ENCODE results near the gene PDZRN3.

Gene PDZRN3

DNA sequence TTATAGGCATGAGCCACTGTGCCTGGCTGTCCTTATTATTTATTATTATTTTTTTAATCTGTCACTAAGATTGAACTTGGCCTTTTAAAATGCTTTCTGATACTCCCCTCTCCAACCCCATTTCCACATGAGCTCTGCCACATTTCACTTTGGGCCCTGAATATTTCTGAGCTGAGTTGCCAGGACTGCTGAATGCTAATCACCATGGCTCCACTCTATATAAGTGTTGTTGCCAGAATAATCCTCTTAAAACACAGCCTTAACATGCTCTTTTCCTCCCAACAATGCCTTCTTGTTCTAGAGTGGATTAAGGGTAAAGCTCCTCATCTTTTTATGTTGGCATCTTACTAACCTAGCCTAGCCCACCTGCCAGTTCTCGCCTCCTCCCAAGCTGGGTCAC lies 124.4 kb downstream of the PDZRN3 start:
- DNase-seq (ENCODE audit: low read depth in 1 of 2, low spot score in 1 of 2): no peak
- in situ Hi-C loops (cut with HindIII; ENCODE audit: low pct_unique_long_range_greater_than_20kb, low sequenced_read_pairs): no loop called here

DNA sequence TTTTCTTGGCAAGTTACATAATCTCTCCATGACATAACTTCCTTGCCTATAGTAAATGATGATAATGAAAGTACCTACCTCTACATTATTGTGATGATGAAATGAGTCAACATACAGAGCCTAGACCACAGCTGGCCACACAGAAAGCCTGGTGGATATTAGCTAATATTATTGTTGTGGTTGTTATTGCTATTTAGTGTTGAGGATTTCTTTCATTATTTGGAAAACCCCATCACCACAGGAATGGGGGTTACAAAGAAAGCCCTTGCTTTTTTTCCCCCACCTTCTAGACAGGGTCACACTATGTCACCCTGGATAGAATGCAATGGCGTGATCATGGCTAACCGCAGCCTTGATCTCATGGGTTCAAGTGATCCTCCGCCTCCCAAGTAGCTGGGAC lies 125.0 kb downstream of the PDZRN3 start:
- in situ Hi-C loops (cut with HindIII; ENCODE audit: low pct_unique_long_range_greater_than_20kb, low sequenced_read_pairs): no loop called here
- DNase-seq (ENCODE audit: low read depth in 1 of 2, low spot score in 1 of 2): no peak
- TF ChIP-seq JUND (IDR thresholded peaks at IDR 0.05; ENCODE audit: low read depth): no peak

More for the DNA sequence above, 124.4 kb downstream of the PDZRN3 start:
- no peak for TF ChIP-seq JUND (IDR thresholded peaks at IDR 0.05; ENCODE audit: low read depth)

DNA sequence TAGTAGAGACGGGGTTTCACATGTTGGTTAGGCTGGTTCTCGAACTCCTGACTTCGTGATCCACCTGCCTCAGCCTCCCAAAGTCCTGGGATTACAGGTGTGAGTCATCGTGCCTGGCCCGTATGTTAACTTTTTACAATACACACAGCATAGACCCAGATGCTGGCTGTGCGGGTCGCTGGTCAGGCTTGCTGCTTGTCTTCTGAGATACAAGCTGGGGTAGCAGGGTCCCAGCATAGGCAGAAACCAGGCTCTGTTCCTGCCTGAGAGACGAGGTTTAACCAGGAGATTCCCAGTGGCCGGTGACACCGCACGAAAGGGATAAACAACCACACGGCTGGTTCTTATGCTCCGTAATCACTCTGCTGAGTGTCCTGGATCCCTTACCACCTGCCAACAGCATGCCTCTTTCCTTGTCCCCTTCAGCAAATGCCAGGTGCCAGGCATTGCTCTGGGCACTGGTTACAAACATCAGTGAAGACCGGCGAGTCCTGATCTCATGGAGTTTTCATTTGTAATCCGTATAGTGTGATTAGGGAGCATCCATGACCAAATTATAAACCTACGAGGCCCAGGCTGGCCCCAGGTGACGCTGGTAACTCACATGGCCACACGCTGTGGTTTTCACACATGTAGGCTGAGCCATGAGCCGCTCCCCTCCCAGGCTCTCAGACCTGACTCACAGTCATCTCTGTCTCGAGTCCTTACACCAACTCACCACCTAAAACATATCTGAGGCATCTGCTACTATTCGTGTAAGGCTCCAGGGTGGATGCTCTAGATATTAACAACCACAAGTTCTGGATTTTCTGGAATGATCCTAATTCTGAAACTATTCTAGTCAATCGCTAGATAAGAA lies 125.7 kb downstream of the PDZRN3 start:
- in situ Hi-C loops (cut with HindIII; ENCODE audit: low pct_unique_long_range_greater_than_20kb, low sequenced_read_pairs): no loop called here
- TF ChIP-seq JUND (IDR thresholded peaks at IDR 0.05; ENCODE audit: low read depth): no peak
- DNase-seq (ENCODE audit: low read depth in 1 of 2, low spot score in 1 of 2): no peak

DNA sequence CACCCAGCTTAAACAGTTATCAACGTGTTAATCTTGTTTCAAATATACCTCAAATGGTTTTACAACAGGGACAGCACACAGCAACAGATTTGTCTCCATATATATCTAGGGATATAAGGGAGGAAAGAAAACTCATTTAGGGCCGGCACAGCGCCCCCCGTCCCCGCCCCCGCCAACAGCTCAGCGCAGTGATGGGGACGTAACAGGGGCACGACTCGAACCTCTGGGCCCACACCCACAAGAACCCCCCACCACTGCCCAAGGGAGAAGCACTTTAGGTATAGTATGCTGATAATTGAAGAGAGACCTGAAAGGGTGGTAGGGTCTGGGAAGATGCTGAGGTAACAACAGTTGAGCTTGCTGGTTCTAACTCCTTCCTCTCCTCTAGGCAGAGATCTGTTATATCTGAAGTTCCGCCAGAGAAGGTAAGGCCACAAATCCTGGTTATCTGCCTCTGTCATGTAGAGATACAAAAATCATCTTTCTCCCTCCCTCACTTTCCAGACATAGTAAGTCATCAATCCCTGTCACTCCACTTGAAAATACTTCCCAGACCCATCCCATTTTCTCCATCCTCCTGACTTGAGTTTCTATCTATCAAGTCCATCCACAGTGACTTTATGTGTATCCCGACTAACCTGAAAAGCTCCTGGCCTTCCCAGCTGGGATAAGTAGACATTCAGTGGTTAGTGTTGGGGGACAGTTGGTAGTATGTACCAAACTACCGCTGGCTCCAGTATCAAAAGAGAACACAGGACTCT lies 126.9 kb downstream of the PDZRN3 start:
- no peak for DNase-seq (ENCODE audit: low read depth in 1 of 2, low spot score in 1 of 2)
- in situ Hi-C loops (cut with HindIII; ENCODE audit: low pct_unique_long_range_greater_than_20kb, low sequenced_read_pairs): no loop called here
- TF ChIP-seq JUND (IDR thresholded peaks at IDR 0.05; ENCODE audit: low read depth): no peak

DNA sequence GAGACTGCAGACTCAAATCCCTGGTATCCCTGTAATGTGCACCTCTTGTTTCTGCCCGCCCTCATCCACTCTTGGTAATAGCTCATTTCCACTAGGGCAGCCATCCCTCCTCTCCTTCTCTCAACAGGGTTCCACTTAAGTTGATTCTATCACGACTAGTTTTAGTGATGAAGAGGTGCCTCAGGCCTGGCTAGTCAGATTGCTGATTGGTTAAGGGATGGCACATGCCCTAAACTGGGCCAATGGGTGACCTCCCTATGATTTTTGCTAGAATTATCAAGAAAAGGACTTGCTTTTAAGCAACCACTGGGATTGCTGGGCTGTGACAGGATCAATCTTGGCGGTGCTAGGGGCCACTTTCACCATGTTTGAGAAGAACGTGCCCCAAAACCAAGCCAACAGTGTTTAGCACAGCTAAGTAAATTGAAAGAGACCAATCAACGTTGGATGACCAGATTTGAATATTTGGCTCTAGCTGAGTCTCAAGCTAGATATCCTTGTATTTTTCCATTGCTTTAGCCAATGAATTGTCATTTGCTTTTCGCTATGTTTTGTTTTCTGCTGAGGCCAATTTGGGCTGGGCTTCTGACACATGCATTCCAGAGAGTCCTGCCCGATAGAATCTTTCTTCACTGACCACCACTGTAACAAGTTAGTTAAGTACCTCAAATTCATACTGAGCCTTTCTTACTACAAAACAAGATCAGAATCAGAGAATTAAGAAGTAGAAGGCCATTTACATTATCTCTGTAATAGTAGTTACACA lies 131.0 kb downstream of the PDZRN3 start:
- DNase-seq (ENCODE audit: low read depth in 1 of 2, low spot score in 1 of 2): no peak
- in situ Hi-C loops (cut with HindIII; ENCODE audit: low pct_unique_long_range_greater_than_20kb, low sequenced_read_pairs): no loop called here
- no peak for TF ChIP-seq JUND (IDR thresholded peaks at IDR 0.05; ENCODE audit: low read depth)

DNA sequence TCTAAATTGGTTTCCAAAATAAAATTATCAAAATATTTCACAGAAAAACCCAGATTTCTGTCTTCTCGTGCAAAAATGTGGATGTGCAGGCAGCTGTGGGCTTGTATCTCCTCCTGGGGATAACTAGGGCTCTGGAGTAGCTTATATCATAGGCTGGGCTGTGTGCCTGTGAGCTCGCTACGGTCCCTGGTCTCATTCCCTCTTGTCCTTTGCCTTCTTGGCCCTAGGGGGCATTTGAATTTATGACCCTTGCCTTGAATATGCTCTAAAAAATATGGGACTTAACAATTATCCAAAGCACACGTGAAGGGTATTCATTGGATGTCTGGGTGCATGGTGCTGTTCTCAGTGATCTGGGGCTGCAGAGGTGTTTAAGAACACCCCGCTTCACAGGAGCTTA lies 132.6 kb downstream of the PDZRN3 start:
- no peak for DNase-seq (ENCODE audit: low read depth in 1 of 2, low spot score in 1 of 2)
- in situ Hi-C loops (cut with HindIII; ENCODE audit: low pct_unique_long_range_greater_than_20kb, low sequenced_read_pairs): no loop called here
- no peak for TF ChIP-seq JUND (IDR thresholded peaks at IDR 0.05; ENCODE audit: low read depth)

DNA sequence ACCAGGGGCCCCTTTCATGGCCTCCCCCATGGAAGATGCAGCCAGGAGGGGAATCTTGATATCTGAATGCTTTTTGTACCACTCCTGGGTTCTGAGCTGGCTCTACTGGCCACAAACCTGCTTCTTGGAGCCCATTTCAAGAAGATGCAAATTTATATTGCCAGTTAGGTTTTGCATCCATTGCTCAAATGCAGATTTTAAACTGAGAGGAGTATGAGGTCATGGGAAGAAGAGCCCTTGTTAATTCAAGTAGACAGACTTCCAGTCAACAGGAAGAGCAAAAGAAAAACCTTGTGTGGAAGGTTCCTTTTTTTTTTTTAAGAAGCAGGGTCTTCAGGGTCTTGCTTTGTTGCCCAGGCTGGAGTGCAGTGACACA lies 133.5 kb downstream of the PDZRN3 start:
- no peak for DNase-seq (ENCODE audit: low read depth in 1 of 2, low spot score in 1 of 2)
- in situ Hi-C loops (cut with HindIII; ENCODE audit: low pct_unique_long_range_greater_than_20kb, low sequenced_read_pairs): no loop called here
- TF ChIP-seq JUND (IDR thresholded peaks at IDR 0.05; ENCODE audit: low read depth): no peak

DNA sequence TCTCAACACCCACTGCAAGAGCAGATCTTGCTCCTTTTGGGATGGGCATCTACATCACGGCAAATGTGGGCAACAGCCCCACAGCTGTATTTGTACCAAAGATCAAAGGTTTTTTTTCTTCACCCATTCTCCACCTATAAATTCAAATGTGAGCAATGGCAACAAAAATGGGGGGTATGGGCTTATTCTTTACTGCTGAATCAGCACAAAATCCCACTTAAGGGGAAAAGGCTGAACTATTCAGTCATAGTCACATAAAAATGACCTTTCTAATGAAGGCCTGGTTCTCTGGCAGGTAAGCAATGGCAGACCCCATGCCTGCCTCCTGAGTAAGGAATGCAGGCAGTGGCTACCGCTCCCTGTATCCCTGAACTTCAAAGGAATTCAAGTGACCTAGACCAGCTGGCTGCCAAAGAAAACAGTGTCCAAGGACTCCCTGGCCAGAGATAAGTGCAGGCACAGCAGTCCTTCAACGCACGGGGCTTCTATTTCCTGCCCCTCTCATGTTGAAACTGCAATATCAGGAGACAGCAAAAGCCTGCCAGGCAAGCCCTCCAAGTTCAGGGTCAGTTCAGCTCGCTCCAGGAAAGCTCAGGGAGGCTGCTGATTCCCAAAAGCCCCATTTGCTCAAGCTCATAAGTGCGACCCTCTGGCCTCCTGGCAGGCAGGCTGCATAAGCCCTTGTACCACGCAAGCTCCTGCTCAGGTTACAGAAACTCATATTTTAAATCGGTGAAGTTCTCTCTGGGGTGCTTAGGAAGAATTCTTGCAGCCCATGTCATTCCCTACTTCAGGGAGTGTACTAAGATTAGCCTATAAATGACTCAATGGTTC lies 134.1 kb downstream of the PDZRN3 start:
- no peak for TF ChIP-seq JUND (IDR thresholded peaks at IDR 0.05; ENCODE audit: low read depth)
- DNase-seq (ENCODE audit: low read depth in 1 of 2, low spot score in 1 of 2): no peak
- in situ Hi-C loops (cut with HindIII; ENCODE audit: low pct_unique_long_range_greater_than_20kb, low sequenced_read_pairs): no loop called here

DNA sequence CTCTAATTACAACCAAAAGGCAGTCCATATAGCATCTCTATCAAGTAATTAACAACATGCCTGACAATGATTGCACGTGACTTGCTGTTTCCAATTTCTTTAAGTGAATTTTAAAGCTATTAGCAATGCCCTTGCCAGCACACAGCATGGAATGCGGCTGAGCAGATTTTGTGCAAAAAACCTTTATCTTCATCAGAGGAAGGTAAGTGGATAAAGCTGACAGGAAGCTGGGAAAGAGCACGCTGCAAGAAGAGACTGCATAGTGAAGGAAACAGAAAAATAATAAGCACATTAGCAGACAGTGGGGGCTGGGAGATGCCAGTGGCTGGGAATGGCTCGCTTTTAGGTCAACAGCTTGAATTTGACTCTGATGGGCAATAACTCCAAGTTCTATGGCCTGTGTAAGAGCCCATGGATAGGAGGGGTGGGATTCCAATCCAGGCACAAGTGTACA lies 138.8 kb downstream of the PDZRN3 start:
- no peak for DNase-seq (ENCODE audit: low read depth in 1 of 2, low spot score in 1 of 2)
- in situ Hi-C loops (cut with HindIII; ENCODE audit: low pct_unique_long_range_greater_than_20kb, low sequenced_read_pairs): no loop called here
- TF ChIP-seq JUND (IDR thresholded peaks at IDR 0.05; ENCODE audit: low read depth): no peak

DNA sequence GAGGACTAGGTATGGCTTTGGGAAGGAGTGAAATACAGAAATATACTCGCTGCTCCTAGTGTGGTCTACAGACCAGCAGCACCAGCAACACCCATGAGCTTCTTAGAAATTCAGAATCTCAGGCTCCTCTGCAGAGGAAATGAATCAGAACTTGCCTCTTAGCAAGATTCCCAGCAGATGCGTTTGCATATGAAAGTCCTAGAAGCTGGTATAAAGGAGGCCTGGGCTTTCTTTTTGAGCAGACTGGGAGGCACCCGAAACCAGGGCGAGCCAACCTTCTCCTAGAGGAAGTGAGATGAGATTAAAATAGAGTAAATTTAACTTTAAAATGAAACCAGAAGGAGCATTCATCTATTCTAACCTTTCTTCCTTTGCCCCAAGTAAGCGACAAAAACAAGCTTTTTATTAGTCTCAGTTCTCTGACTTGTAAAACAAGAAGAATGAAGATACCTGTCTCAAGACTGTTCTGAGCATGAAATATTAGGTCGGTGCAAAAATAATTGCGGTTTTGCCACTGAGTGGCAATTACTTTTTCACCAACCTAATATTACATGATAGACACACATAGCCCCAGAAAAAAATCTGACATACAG lies 140.0 kb downstream of the PDZRN3 start:
- TF ChIP-seq JUND (IDR thresholded peaks at IDR 0.05; ENCODE audit: low read depth): no peak
- in situ Hi-C loops (cut with HindIII; ENCODE audit: low pct_unique_long_range_greater_than_20kb, low sequenced_read_pairs): no loop called here
- no peak for DNase-seq (ENCODE audit: low read depth in 1 of 2, low spot score in 1 of 2)

DNA sequence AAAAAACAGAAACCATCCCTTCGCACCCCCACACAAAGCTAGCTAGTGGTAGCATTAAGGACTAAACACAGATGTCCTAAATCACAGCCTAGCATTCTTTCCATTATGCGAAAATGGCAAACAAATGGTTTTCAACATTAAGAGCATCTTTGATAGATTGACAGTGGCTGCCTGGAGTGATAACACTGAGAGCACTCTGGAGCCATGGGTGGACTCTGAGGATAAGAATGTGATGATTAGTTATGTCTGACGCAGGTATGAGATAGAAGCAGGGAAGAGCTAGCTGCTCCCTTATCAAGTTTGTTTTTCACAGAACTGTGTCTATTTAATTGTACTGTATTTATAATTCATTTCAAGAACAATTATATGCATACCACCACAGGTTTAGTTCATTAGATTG lies 142.9 kb downstream of the PDZRN3 start:
- TF ChIP-seq JUND (IDR thresholded peaks at IDR 0.05; ENCODE audit: low read depth): no peak
- in situ Hi-C loops (cut with HindIII; ENCODE audit: low pct_unique_long_range_greater_than_20kb, low sequenced_read_pairs): no loop called here
- no peak for DNase-seq (ENCODE audit: low read depth in 1 of 2, low spot score in 1 of 2)
